ENCODE results near the gene PPARGC1A.

The PPARGC1A gene

GRCh38 chr4:23878246-23878891 lies 11.5 kb downstream of the PPARGC1A start:
- DNase-seq, result no peak

DNA sequence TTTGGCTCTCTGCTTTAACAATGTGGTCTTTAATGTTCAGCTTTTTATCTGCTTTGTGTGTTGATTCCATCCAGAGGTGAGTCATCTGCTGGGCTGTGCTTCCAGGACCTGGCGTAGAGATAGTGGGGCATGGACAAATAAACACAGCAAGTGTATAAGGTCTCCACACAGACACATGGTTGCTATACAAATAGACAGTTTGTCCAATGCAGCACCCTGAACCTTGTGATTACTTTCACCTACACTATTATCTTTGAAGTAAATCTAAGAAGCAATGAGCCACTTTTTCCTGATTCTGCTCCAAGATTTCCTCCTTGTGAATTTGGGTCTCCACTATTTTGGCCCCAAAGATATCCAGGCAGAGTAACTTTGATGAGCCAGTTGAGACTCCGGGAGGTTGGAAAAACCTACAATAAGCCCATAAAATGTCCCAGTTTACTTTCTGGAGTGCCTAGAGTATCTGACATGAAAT lies 12.1 kb downstream of the PPARGC1A start:
- no peak for DNase-seq

- no peak for DNase-seq
Observed at GRCh38 chr4:23876418-23877089, 13.3 kb downstream of the PPARGC1A start.

GRCh38 chr4:23875317-23875716 lies 14.5 kb downstream of the PPARGC1A start:
- DNase-seq, result no peak

- DNase-seq, result no peak
Observed at GRCh38 chr4:23874536-23874901, 15.3 kb downstream of the PPARGC1A start.

DNA sequence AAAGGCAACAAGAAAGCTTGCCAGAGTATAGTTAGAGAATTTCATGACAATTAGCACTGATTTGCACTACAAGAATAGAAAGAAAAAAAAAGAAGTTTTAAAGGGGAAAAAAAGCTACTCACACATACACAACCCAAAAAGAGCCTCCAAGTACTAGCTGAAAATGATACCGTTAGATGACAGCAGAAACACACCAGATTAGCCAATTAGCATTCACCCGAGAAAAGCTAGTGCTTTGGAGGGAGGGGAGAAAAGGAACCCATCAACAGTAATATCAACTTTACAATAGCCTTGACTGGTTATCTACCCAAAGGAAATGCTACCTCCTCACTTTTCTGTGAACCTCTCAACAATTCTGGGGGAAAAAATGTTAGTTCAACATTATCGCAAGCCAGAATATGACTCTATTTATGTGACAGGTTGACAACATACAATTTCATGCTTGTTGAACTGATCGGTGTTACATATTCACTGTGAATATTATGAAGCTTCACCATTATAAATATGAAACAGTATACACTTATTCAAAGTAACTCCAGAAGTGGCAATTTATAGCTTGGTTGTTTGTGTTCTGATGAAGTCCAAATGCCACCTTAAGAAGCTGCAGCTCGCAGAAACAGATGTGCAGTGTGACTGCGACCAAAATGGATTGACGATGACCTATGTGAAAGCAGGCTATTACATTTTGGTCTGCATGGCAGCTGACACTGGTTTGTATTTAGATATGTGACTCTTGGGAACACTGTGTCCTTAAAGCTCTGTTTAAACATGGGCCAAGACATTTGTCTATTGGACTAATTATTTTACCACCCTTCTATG lies 15.9 kb downstream of the PPARGC1A start:
- DNase-seq, result no peak

- DNase-seq, result no peak
Observed at GRCh38 chr4:23871426-23871825, 18.4 kb downstream of the PPARGC1A start.

- DNase-seq, result no peak
Observed at GRCh38 chr4:23866450-23867075, 23.3 kb downstream of the PPARGC1A start.

DNA sequence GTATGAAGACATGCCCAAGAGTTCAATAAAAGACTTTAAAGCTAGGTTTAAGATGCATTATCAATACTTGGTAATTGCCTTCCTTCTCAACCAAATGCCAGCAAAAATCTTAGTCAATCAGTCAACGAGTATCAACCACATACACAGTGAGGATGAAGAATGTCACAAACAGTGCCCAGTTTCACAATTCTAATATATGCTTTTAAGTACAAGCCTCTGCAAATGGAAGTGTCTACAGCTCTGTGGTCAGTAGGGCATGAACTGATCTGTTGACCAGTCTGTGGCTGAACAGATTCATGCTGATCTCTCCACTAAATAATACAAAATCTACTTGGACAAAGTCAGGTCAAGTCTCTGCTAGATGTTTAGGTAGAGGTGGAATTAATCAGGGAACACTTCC lies 27.9 kb downstream of the PPARGC1A start:
- no peak for DNase-seq

GRCh38 chr4:23860919-23861318 lies 28.9 kb downstream of the PPARGC1A start:
- DNase-seq, result no peak

GRCh38 chr4:23857367-23857959 lies 32.4 kb downstream of the PPARGC1A start:
- no peak for DNase-seq

DNA sequence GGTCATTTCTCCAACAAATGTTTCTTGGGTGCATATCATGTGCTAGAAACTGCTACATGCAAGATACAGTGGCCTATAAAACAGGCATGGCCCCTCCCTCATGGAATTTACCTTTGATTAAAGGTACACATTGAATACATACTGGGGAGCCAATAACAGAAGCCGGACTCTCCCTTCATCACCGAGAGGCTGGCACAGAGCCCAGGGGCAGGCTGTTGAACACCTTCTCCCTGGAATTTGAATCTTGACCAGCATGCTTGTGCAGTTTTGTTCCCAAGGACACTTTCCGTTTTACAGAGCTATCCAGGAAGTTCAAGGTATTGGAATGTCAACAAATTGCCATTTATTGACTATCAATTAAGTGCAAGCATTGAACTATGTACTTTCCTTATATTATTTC lies 33.2 kb downstream of the PPARGC1A start:
- no peak for DNase-seq

- DNase-seq, result no peak
Observed at GRCh38 chr4:23855912-23856605, 33.8 kb downstream of the PPARGC1A start.

GRCh38 chr4:23853986-23854660 lies 35.7 kb downstream of the PPARGC1A start:
- DNase-seq, result no peak

GRCh38 chr4:23851464-23851863 lies 38.4 kb downstream of the PPARGC1A start:
- no peak for DNase-seq

DNA sequence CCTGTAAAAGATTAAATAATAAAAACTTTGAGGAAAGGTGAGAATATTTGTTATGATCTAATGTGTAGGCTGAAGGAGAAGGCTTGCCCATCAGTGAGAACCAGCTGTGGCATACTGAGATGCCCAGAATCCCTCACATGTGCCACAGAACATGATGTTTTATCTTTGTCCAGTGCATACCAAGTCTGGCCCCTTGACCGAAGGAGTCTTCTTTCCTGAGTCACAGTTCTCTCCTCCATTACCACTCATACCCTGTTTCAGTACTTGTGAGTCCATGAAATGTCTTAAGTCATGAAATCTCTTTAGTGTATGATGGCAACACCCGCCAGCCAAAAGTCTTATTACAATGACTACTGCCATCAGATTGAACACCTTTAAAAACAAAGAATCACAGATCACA lies 42.7 kb downstream of the PPARGC1A start:
- DNase-seq, result no peak

- no peak for DNase-seq
Observed at GRCh38 chr4:23844961-23845360, 44.9 kb downstream of the PPARGC1A start.

GRCh38 chr4:23839279-23839678 lies 50.6 kb downstream of the PPARGC1A start:
- no peak for DNase-seq

DNA sequence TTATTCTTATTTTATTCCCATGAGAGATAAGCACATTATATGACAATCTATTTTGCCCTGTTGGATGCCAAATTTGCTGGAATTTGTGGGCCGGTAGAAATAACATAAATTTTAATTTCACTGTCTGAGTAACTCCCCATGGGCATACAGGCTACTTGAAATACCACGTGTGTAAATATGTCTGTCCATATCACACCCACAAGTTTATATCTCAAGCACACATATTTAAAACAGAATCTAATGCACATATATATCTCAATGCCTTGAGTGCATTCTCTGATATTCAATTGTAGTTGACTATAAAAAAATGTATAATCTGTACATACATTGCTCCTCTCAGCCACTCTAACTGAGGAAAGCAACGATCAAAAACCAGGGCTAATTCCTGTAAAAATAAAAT lies 51.2 kb downstream of the PPARGC1A start:
- DNase-seq, result no peak

DNA sequence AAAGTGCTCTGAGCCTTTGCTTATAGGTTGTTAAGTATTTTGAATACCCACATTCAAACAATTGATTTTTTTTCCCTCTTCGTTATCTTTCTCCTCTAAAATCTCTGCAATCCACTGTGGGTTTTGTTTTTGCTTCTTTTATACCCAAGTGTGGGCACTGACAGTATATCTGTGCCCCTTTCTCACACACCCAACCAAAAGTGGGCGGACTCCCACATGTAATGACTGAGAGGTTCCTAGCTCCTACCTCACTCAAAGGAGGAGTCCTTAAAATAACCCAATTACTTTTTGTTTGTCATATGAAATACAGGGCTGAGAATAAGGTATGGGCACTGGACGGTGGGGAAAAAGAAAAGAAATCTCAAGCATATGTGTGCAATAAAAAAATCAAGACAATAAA lies 51.7 kb downstream of the PPARGC1A start:
- DNase-seq, result no peak

DNA sequence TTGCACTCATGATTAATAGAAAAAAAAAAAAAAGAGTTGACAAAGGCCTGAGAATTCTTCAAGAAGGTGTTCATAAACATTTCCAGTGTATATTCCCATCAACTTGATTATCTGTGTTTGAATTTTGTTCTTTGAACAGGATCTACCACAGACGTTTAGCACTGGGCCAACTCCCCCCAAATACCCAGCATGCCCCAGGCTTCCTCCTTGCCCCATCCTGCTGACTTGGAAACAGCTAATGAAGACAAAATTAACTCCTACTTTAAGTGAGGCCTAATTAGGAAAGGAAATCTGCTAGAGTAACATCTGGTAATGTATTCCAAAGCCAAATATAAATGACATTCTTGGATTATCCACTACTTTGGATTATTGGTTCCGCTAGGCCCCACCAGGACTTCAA lies 52.5 kb downstream of the PPARGC1A start:
- DNase-seq, result no peak
